Epithelial cell of proximal tubule (primary cell): ENCODE results near the gene RSPH4A. TPM values are rescaled to one million over a fixed set of nuclear protein-coding genes. Genes with fewer than 3 reads are reported as not detected.
"Not testable (repeated sequence)": the region's sequence is repeated elsewhere in the genome, so short reads cannot be mapped to it uniquely, and the experiment has no call there.

Experiments used
- DNase-seq: peaks from one replicate; pipeline ENCODE4 v3.0.0-alpha.2; 2011; ENCODE audit warnings: low read depth
- H3K4me3 ChIP-seq: 2 replicates; pipeline ENCODE4 v1.5.1; 2011; ENCODE audit warnings: low read depth, mild to moderate bottlenecking, low read length
- CTCF ChIP-seq: conservative IDR thresholded peaks from 2 replicates; pipeline ENCODE4 v1.5.1; 2012; ENCODE audit warnings: low read depth, mild to moderate bottlenecking, low read length
- total RNA-seq: library from RNA; depleted of rRNA; stranded (reverse); fragments of >200 nt; gene quantifications from 2 replicates; pipeline ENCODE4 v1.2.3, GENCODE V29; 2015

RSPH4A gene
- total RNA-seq, 1 donor from 2014 or later: not detected

- H3K4me3 ChIP-seq: no peak overlapping the region
- TF ChIP-seq CTCF: no peak
- DNase-seq: no peak
Measured at GRCh38 chr6:116595247-116595646, 21.0 kb upstream of the RSPH4A start.

- no peak for TF ChIP-seq CTCF
- H3K4me3 ChIP-seq: no peak overlapping the region
- DNase-seq: no peak
Measured at GRCh38 chr6:116596815-116597214, 19.5 kb upstream of the RSPH4A start.

- DNase-seq, H3K4me3 ChIP-seq: not testable (repeated sequence)
Measured at GRCh38 chr6:116603916-116604315, 12.4 kb upstream of the RSPH4A start.

- H3K4me3 ChIP-seq, DNase-seq: not testable (repeated sequence)
Measured at GRCh38 chr6:116604868-116605267, 11.4 kb upstream of the RSPH4A start.

GRCh38 chr6:116605935-116606334, 10.3 kb upstream of the RSPH4A start:
- TF ChIP-seq CTCF: no peak
- DNase-seq: no peak
- H3K4me3 ChIP-seq: no peak overlapping the region

- no peak for TF ChIP-seq CTCF
- DNase-seq: no peak
- no peak overlapping the region for H3K4me3 ChIP-seq
Measured at GRCh38 chr6:116611056-116611455, 5.2 kb upstream of the RSPH4A start.

GRCh38 chr6:116616737-116617053, 416 bp downstream of the RSPH4A start:
- no peak for TF ChIP-seq CTCF
- peak overlapping the region; percentile 81 for H3K4me3 ChIP-seq
- no peak for DNase-seq

GRCh38 chr6:116624036-116624805, 7.9 kb downstream of the RSPH4A start:
- no peak for TF ChIP-seq CTCF
- DNase-seq: no peak

More at GRCh38 chr6:116624036-116624805, 7.9 kb downstream of the RSPH4A start:
- H3K4me3 ChIP-seq: no peak overlapping the region
